HG02885 (cell line): ENCODE data around the gene RASL10A.

Source experiments
- ATAC-seq: cut with Tn5 transposase; IDR thresholded peaks from one replicate; pipeline ENCODE4 v1.9.1; 2021; ENCODE audit warnings: mild to moderate bottlenecking; ENCODE audit not compliant: unreplicated experiment, poor library complexity

Gene RASL10A

GRCh38 chr22:29339381-29340235 lies 24.1 kb upstream of the RASL10A start:
- no peak for ATAC-seq

GRCh38 chr22:29338398-29338797 lies 22.9 kb upstream of the RASL10A start:
- no peak for ATAC-seq

DNA sequence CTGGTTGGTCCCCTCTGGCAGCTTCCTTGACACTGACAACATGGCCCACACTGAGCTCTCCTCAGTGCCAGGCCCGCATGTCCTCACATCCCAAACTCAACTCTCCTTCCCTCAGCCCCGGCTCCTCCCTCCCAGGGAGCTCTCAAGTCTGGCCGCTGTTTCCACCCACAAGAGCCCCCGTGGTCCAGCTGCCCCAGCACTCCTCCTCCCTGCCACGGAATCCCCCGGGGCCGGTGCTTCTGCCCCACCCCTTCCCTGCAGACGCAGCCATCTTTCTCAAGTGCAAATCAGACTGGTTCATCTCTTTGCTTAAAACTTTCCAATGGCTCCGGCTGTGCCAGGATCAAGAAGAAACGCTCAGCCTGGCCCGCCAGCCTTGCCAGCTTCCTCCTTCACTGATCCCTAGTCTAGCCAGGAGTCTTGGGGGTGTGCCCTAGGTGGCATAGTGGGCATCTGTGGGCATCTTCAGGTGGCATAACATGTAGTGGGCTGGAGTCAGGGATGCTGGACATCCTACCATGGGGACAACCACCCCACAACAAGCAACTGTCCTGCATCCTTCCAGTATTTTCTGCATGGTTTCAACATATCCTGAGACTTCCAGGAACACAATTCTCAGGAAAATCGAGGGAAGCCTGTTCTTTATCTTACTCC lies 22.3 kb upstream of the RASL10A start:
- ATAC-seq: no peak

DNA sequence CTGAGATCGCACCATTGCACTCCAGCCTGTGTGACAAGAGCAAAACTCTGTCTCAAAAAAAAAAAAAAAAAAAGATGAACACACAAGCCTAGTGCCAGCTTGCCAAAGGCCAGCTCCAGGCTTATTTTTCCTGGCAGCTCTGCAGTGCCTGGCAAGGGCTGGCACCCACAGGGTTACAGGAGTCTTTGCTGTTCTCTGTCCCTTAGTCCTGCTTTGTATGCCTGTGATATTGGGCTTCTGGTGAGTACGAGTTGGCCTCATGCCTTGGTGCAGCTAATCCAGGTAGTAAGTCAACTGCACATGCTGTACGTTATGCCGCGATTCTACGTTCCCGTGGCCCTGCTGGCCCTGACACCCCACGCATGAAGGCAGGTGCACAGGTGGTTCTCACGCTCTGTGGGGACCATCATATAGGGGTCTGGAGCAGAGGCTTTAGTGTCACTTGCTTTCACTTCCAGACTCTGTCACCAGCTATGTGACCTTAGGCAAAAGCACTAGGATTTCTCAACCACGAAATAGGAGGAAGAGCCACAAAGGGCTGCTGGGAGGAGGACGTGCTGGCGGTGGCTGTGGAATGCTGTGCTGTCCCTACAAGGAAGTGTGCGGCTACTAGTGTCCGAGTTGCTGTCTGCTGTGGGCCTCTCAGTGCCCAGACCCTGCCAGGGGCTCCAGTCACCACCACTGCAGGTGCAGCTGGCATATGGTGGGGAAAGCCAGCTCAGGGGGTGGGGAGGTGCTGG lies 21.4 kb upstream of the RASL10A start:
- no peak for ATAC-seq

- no peak for ATAC-seq
Observed at GRCh38 chr22:29335656-29336055, 20.2 kb upstream of the RASL10A start.

DNA sequence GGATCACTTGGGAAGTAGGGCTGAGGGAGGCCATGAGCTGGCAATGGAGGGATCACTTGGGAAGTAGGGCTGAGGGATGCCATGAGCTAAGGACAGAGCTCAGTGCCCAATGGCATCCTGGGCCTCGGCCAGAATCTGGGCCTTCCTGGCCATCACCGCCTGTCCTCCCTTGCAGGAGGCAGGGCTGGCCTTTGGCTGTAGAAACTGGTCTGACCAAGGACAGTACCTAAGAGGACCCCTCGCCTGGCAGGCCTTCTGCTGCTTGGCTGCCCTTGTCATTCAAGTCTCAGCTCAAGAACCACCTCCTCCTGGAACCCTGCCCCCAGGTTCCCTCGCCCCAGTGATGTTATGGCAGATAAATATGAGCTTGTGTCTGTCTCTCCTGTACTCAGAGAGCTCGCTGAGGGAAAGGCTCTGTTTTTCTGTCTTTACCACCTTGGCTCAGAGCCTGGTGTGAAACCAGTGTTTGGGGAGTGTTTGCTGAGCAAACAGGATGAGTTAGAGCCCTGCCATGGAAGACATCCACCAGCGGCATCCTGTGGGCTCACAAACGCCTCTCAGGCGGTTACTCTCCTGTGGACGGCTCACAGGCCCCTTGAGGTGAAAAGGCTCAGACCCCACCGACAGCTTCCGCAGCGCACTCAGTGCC lies 19.3 kb upstream of the RASL10A start:
- no peak for ATAC-seq

- ATAC-seq: no peak
Observed at GRCh38 chr22:29334148-29334547, 18.7 kb upstream of the RASL10A start.

- no peak for ATAC-seq
Observed at GRCh38 chr22:29332886-29333496, 17.5 kb upstream of the RASL10A start.

GRCh38 chr22:29331658-29332300 lies 16.3 kb upstream of the RASL10A start:
- no peak for ATAC-seq

DNA sequence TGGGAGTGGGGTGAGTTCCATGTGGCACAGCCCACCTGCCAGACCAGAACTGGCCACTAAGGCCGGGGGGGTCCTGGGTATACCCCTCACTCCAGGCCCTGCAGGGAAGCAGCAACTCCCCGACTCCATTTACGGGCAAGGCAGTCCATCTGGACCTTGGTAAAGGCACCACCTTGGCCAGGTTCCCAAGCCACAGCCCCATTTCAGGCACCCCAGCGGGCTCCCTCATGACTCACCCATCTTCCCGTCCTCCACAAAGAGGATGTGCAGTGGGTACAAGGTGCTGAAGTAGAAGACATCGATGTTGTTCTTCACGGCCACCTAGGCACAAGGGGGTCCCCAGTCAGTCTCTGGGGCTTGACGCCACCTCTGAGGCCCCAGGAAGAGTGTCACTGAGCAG lies 15.7 kb upstream of the RASL10A start:
- ATAC-seq: no peak

DNA sequence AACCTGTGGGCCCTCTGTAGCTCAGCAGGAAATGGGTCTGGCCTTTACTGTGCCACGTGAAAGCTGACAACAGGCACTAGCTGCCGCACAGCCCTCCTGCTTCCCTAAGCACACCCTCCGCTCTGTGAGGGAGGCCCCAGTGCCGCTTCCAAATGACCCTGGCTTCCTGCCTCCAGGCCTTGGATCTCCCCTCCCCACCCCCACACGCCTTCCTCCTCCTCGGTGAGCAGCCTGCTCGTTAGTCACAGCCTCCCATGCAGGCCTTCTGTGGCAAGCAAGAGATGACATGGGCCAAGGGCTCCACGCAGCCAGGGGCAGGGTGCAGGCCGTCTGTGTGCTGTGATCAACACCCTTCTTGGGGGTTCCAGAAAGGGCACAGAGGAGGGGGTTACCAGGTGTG lies 15.3 kb upstream of the RASL10A start:
- no peak for ATAC-seq

DNA sequence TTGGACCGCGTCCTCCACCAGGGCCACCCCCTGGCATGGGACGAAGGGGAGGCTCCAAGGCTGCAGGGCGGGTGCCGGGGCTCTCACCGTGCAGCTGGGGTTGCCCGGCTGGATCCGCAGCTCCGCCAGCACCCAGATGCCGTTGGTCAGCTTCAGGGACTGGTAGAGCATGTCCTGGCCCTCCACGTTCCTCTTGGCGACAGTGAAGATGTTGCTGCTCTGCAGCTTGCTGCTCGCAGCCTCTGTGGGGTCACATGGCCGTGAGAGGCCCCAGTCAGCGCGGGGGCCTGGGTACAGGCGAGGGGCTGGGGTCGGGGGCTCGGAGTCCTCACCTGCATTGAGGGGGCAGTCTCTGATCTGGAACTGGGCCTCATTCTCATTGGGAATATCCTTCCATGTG lies 14.8 kb upstream of the RASL10A start:
- ATAC-seq: no peak

GRCh38 chr22:29329581-29329980 lies 14.1 kb upstream of the RASL10A start:
- no peak for ATAC-seq

DNA sequence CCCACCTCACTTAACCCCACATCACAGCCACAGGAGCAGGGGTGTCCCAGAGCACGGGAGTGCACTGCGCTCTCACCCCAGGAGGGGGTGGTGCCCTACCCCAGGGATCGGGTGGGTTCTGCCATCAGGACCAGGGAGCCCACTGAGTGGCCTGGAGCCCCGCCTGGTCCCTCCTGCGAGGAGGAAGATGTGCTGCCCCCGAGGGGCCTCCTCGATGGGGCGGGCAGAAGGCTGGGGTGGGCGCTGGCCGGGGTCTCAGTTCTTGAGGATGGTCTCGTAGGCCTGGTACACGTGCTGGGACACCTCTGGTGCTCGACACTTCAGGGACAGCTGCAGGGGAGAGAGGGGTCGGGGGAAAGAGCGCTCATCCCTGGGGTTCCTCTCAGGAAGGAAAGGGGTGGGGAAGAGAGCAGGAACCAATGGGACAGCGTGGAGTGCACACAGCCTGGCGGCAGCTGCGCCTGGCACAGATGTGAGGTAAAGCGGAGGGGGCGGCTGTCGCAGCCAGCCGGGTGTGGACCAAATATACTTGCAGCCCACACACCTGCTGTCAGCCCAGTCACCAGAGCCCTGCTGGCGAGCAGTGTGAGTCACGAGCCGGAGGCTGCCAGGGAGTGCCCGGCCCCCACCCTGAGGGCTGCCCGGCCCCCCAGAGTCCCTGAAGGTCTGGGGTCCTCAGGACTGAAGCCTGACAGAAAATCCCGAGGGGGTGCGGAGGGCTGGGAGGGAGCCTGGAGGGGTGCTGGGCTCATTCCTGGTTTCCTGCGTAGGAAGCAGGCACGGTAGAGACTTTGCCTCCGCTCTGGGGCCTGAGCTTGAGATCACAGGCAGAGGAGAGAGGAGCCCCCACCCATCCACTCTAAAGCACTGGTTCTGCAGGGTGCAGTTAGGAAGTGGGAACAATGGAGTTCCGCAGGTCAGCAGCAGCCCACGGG lies 13.3 kb upstream of the RASL10A start:
- no peak for ATAC-seq

DNA sequence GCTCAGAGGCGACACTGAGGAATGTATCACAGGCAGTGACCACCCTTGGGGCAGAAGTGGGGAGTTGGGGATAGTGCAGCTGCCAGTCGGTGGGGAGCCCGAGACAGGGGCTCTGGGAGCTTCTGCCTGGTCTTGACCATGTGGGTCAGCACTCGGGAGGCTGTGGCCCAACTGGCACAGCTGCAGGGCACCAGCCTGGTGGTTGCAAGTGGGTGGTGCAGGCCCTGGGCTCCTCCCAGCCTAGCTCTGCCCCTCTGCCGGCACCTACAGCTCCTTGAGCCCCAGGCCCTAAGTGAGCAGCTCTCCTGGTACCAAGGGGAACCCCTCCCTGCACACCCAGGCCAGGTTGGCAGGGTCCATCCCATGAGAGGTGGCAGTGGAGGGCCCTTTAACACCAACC lies 12.6 kb upstream of the RASL10A start:
- no peak for ATAC-seq

DNA sequence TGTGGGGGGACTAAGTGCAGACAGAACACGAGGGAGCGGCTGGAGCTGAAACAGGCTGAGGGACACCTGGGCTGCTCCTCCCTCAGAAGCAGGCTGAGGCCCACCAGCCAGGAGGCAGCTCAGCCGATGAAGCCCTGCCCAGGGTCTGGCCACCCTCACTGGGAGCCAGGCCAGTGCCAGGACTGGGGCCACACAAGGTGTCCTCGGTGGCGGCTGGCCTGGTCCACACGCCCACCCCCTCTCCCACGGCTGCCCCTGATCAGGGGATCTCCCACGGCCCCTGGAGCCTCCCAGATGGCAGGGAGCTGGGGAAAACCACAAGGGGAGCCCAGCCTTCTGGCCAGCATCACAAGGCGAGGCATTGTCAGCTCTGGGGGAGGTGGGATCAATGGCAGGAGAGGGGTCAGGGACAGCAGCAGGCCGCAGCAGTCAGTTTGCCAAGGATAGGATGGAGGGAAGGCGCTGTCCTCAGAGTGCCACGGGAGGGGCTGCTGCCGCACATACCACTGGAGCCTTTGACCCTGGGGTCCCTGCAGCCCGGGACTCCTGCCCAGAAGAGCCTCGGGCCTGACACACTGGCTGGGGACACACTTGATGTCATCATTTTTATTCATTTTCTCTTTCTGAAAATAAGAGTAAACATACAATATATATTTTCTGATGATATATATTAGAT lies 11.7 kb upstream of the RASL10A start:
- ATAC-seq: no peak

DNA sequence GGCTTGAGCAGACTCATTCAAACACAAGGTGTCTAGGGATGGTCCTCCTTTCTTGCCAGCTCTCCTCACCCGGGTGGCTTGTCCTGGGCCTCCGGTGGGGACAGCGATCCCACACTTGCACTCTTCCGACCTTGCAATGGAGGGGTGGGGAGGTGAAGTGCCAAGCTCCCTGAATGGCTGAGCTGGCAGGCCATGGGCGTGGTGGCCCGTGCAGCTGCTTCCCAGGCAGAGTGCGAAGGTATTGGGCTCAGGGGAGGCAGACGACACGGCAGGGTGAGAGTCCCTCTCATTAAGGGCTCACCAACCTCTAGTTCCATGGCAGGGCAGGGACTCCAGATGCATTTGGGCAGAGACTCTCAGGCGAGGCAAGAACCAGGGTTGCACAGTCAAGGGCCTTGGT lies 11.0 kb upstream of the RASL10A start:
- ATAC-seq: no peak

DNA sequence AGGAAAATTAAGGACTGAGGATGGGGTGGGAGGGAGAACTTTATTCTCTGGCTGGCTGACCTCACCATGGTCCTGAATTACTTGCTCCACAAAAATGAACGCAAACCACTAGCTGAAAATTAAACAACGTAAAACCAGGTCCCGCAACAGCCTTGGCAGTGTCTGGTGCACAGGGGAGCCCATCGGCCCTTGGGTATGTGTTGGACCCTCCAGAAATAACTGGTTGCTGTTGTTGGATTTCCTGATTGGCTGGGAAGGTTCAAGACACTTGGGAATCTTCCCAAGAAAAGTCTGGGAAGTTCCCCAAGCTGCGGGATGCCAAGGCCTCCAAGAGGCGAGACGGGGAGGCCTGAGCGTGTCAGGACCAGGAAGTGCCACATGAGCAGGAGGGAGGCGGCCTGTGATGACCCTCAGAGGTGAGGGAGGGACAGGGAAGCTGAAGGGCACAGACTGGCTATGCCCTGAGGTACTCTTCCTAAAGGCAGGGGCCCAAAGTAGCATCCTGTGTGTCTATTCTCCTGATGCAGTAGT lies 10.4 kb upstream of the RASL10A start:
- ATAC-seq: no peak
